Right lobe of liver (tissue), 6 donors: ENCODE results near the gene PELI2. TPM values are rescaled to one million over a fixed set of nuclear protein-coding genes. Genes with fewer than 3 reads are reported as not detected.

Experiments used
- ATAC-seq, 4 donors: fragments of 200-7000 bp; cut with Tn5 transposase; one replicate each; pipeline ENCODE4 v1.9.1; 2020; ENCODE audit warnings: mild to moderate bottlenecking in 4 of 4, moderate library complexity in 4 of 4
- DNase-seq, 3 donors: peaks; one replicate each; pipeline ENCODE4 v3.0.0-alpha.2; 2020
- H3K27ac ChIP-seq, 3 donors: fragments of 200-600 bp; one replicate each; pipeline ENCODE4 v1.8.0; 2022
- H3K27me3 ChIP-seq, 2 donors: fragments of 200-600 bp; one replicate each; pipeline ENCODE4 v1.8.0; 2022
- H3K36me3 ChIP-seq, 4 donors: fragments of 200-600 bp; sonication (generic) in 1 of 4; one replicate each; pipeline versions ENCODE4 v1.5.1 to v1.8.0; 2017 to 2022; ENCODE audit warnings: control low read depth in 1 of 4
- H3K4me1 ChIP-seq, 4 donors: fragments of 200-600 bp; sonication (generic) in 1 of 4; one replicate each; pipeline versions ENCODE4 v1.5.1 to v1.8.0; 2017 to 2022; ENCODE audit warnings: control low read depth in 1 of 4
- H3K4me3 ChIP-seq, 3 donors: fragments of 200-600 bp; one replicate each; pipeline ENCODE4 v1.8.0; 2022
- H3K9me3 ChIP-seq, 4 donors: fragments of 200-600 bp; sonication (generic) in 1 of 4; one replicate each; pipeline versions ENCODE4 v1.5.1 to v1.8.0; 2017 to 2022; ENCODE audit warnings: control low read depth in 1 of 4
- POLR2A ChIP-seq: fragments of 450-650 bp; IDR thresholded peaks from one replicate; pipeline ENCODE4 v1.6.1; 2017; ENCODE audit warnings: antibody characterized with exemption, mild to moderate bottlenecking
- WGBS: methylation state at CpG from one replicate; pipeline ENCODE4 v1.1.6; 2018; ENCODE audit warnings: low coverage, low lambda C conversion rate; ENCODE audit not compliant: insufficient coverage; ENCODE audit errors: missing lambda C conversion rate; 5-methylcytosine and 5-hydroxymethylcytosine counted together
- intact Hi-C, 2 donors: fragments of 100-400 bp; cut with DNase I; formaldehyde crosslinking; loops; one replicate each; pipeline versions ENCODE4 v1.11.2 to v1.14.1; 2022
- total RNA-seq, 6 experiments: library from RNA; depleted of rRNA in 2 of 6; stranded (reverse); fragments of >200 nt in 2 of 6; fragmentation: NEBNext Ultra II Directional in 3 of 6; extraction: Animal tissue kit (Norgen Biotek cat#: 25700) in 3 of 6; gene quantifications; one replicate each; pipeline versions ENCODE4 v1.1.0 to v1.2.4, GENCODE V29; 2016 to 2023
- TF ChIP-seq, protein P1 (sequence below), 4 donors: fragments of 200-600 bp in 3 of 4; fragments of 450-650 bp in 1 of 4; IDR thresholded peaks; one replicate each; pipeline versions ENCODE4 v1.5.1 to v1.8.0; 2016 to 2022; ENCODE audit warnings: antibody characterized with exemption in 4 of 4, mild to moderate bottlenecking in 2 of 4
- donor health status: DM: no; HTN: yes; CAD: no.
- donor health status: DM: no; HTN: no; CAD: no.
- donor health status: DM: no; HTN: no; CAD: no.
- donor health status: DM: no; HTN: yes; CAD: no.
- donor health status: DM: no; HTN: yes; CAD: no.

Gene PELI2
- total RNA-seq, 6 experiments from 2014 or later = 1.1 to 3.2 (median 1.9) TPM

DNA sequence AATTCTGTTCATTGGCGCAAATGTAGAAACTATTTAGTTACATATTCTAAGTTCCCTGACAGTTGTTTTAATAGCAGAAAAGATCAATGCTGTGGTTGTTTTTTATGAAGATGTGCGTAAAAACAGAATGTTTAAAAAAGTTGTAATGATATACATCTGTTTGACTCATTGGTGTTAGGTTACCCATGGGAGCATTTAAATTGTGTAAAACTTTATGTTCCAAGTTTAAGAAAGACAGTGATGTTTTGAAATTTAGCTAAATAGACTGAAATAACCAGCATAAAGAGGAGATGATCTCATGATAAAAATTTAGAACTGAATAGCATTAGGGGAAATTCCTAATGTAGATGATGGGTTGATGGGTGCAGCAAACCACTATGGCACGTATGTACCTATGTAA lies 3.6 kb downstream of the PELI2 start:
- no peaks in the 10 kb centered on the region for H3K27me3 ChIP-seq
- DNase-seq = no peak
- WGBS = 96% methylated on average over 3 of the region's 3 CpGs
- TF ChIP-seq, protein P1, sequence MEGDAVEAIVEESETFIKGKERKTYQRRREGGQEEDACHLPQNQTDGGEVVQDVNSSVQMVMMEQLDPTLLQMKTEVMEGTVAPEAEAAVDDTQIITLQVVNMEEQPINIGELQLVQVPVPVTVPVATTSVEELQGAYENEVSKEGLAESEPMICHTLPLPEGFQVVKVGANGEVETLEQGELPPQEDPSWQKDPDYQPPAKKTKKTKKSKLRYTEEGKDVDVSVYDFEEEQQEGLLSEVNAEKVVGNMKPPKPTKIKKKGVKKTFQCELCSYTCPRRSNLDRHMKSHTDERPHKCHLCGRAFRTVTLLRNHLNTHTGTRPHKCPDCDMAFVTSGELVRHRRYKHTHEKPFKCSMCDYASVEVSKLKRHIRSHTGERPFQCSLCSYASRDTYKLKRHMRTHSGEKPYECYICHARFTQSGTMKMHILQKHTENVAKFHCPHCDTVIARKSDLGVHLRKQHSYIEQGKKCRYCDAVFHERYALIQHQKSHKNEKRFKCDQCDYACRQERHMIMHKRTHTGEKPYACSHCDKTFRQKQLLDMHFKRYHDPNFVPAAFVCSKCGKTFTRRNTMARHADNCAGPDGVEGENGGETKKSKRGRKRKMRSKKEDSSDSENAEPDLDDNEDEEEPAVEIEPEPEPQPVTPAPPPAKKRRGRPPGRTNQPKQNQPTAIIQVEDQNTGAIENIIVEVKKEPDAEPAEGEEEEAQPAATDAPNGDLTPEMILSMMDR (IDR thresholded peaks at IDR 0.05) = no peak
- TF ChIP-seq POLR2A = no peak
- no peaks in the 10 kb centered on the region for H3K36me3 ChIP-seq
- no peak overlapping the region for H3K4me3 ChIP-seq
- H3K9me3 ChIP-seq = no peaks in the 10 kb centered on the region
- peaks cover 0 to 11% (median 2%) of the 10 kb centered on the region in 4 donors for H3K4me1 ChIP-seq
- intact Hi-C loops = no loop called here
- no peak overlapping the region for H3K27ac ChIP-seq
- ATAC-seq = no peak

- H3K4me1 ChIP-seq = peaks cover 0 to 11% (median 2%) of the 10 kb centered on the region in 4 donors
- H3K4me3 ChIP-seq = no peak overlapping the region
- TF ChIP-seq, protein P1 (IDR thresholded peaks at IDR 0.05) = no peak
- TF ChIP-seq POLR2A = no peak
- intact Hi-C loops = no loop called here
- no peak for ATAC-seq
- no peak overlapping the region for H3K27ac ChIP-seq
- H3K36me3 ChIP-seq = no peaks in the 10 kb centered on the region
- DNase-seq = no peak
- H3K27me3 ChIP-seq = no peaks in the 10 kb centered on the region
- 72% methylated on average over 2 of the region's 2 CpGs for WGBS
- no peaks in the 10 kb centered on the region for H3K9me3 ChIP-seq
Measured at GRCh38 chr14:56122301-56122700, 4.1 kb downstream of the PELI2 start.

- Histone ChIP-seq H3K27me3 (no peaks in the 10 kb centered on the region), H3K4me1 (peaks cover 0 to 14% (median 0%) of the 10 kb centered on the region in 4 donors), H3K9me3 (no peaks in the 10 kb centered on the region), H3K27ac (no peak overlapping the region), H3K36me3 (no peaks in the 10 kb centered on the region), H3K4me3 (no peak overlapping the region)
- no peak for DNase-seq
- intact Hi-C loops = no loop called here
- TF ChIP-seq, protein P1 (IDR thresholded peaks at IDR 0.05) = no peak
- TF ChIP-seq POLR2A = no peak
- no peak for ATAC-seq
- 53% methylated on average over 2 of the region's 2 CpGs for WGBS
Measured at GRCh38 chr14:56124327-56124726, 6.1 kb downstream of the PELI2 start.

GRCh38 chr14:56125772-56126636 lies 7.8 kb downstream of the PELI2 start:
- ATAC-seq (no peak), DNase-seq (no peak)
- no peak overlapping the region for H3K27ac ChIP-seq
- no peak for TF ChIP-seq POLR2A
- TF ChIP-seq, protein P1 (IDR thresholded peaks at IDR 0.05) = no peak
- H3K36me3 ChIP-seq = no peaks in the 10 kb centered on the region
- no peak overlapping the region for H3K4me3 ChIP-seq
- intact Hi-C loops = no loop called here
- H3K9me3 ChIP-seq = no peaks in the 10 kb centered on the region
- no peaks in the 10 kb centered on the region for H3K27me3 ChIP-seq
- H3K4me1 ChIP-seq = peaks cover 0 to 16% (median 4%) of the 10 kb centered on the region in 4 donors
- 89% methylated on average over 12 of the region's 12 CpGs for WGBS
